ENCODE data around the gene MIEN1.

DNA sequence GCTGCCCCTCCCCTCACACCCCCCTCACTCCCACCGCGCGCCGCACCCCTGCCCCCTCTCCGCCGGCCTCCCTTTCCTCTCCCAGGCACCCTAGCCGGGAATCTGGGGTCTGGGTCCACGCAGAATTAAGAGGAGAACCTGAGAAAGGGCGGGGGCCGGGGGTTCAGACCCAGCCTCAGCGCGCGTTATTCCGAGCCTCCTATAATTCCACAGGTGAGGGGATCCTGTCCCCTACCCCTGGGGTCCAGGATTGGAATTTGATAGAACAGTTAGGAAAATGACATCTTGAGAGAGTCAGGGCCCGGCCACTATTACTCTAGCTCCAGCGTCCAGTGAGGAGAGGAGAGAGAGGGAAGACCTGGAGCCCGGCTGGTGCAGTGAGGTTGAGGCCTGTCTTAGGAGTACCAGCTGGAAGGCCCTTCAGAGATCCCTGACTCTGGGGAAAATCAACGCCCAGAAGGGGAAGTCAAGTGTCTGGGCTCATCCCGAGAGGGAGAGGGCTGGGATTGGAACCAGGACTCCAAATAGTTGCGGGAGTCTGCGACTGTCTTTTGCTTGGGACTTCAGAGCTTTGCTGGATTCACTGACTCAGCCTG, 24.7 kb upstream of the MIEN1 start:
- TF ChIP-seq, protein P1, sequence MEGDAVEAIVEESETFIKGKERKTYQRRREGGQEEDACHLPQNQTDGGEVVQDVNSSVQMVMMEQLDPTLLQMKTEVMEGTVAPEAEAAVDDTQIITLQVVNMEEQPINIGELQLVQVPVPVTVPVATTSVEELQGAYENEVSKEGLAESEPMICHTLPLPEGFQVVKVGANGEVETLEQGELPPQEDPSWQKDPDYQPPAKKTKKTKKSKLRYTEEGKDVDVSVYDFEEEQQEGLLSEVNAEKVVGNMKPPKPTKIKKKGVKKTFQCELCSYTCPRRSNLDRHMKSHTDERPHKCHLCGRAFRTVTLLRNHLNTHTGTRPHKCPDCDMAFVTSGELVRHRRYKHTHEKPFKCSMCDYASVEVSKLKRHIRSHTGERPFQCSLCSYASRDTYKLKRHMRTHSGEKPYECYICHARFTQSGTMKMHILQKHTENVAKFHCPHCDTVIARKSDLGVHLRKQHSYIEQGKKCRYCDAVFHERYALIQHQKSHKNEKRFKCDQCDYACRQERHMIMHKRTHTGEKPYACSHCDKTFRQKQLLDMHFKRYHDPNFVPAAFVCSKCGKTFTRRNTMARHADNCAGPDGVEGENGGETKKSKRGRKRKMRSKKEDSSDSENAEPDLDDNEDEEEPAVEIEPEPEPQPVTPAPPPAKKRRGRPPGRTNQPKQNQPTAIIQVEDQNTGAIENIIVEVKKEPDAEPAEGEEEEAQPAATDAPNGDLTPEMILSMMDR (IDR thresholded peaks at IDR 0.05) = no peak
- TF ChIP-seq POLR2A (IDR thresholded peaks at IDR 0.05) (no peak), POLR2AphosphoS5 (IDR thresholded peaks at IDR 0.05) (no peak)

All from prostate gland (tissue), 2 donors.